ENCODE measurements around the gene DAAM2. TPM values are rescaled to one million over a fixed set of nuclear protein-coding genes. Genes with fewer than 3 reads are reported as not detected.

The DAAM2 gene
- total RNA-seq, 2 experiments from 2014 or later = 0.09 to 1.1 TPM

DNA sequence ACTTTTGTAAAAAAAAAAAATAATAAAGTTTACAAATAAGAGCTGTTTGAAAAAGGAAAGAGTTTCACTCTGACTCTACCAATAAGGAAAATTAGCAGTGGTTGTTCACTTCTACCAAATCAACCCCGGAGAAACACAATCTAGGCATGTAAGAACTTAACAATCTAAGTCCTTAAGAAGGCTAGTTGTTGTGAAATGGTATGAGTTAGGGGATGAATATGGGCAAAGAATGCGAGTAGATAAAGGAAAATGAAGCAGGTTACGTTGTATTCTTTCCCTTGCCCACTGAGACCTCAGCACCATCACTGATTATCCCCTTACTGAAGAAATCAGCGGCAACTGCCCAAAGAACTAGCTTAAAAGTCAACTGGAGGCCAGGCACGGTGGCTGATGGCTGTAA is 126.7 kb downstream of the DAAM2 start:
- ChIA-PET POLR2A (no interaction called here), CTCF (ENCODE audit: unreplicated experiment) (no interaction called here)
- no TSS peak for BruUV-seq (replicated peaks)
- Histone ChIP-seq H3K79me2 (ENCODE audit: insufficient read depth, low read depth, low read length) (no peaks in the 10 kb centered on the region), H2AFZ (ENCODE audit: low read length) (no peak overlapping the region), H3K9me3 (ENCODE audit: low read length) (no peaks in the 10 kb centered on the region), H3K9me2 (ENCODE audit: insufficient read depth, low read length) (no peaks in the 10 kb centered on the region), H3K4me2 (ENCODE audit: low read length) (no peak overlapping the region), H3K4me3 (ENCODE audit: low read depth, low read length, poor library complexity, severe bottlenecking) (no peak overlapping the region), H3K27ac (ENCODE audit: low read depth, low read length, poor library complexity, severe bottlenecking) (no peak overlapping the region), H3K4me1 (ENCODE audit: insufficient read depth, low read length, poor library complexity, severe bottlenecking) (no peaks in the 10 kb centered on the region), H4K20me1 (ENCODE audit: insufficient read depth, low read length) (no peaks in the 10 kb centered on the region), H3K36me3 (ENCODE audit: insufficient read depth, low read length) (no peaks in the 10 kb centered on the region)
- TF ChIP-seq, protein P1, sequence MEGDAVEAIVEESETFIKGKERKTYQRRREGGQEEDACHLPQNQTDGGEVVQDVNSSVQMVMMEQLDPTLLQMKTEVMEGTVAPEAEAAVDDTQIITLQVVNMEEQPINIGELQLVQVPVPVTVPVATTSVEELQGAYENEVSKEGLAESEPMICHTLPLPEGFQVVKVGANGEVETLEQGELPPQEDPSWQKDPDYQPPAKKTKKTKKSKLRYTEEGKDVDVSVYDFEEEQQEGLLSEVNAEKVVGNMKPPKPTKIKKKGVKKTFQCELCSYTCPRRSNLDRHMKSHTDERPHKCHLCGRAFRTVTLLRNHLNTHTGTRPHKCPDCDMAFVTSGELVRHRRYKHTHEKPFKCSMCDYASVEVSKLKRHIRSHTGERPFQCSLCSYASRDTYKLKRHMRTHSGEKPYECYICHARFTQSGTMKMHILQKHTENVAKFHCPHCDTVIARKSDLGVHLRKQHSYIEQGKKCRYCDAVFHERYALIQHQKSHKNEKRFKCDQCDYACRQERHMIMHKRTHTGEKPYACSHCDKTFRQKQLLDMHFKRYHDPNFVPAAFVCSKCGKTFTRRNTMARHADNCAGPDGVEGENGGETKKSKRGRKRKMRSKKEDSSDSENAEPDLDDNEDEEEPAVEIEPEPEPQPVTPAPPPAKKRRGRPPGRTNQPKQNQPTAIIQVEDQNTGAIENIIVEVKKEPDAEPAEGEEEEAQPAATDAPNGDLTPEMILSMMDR (conservative IDR thresholded peaks at IDR 0.05; ENCODE audit: low read length) = no peak
- no peak for TF ChIP-seq EZH2phosphoT487 (IDR thresholded peaks at IDR 0.05; ENCODE audit: borderline replicate concordance, low read depth, low read length)
- intact Hi-C loops (cut with micrococcal nuclease; ENCODE audit: unreplicated experiment) = no loop called here
- no peak for DNase-seq (ENCODE audit: low spot score)

DNA sequence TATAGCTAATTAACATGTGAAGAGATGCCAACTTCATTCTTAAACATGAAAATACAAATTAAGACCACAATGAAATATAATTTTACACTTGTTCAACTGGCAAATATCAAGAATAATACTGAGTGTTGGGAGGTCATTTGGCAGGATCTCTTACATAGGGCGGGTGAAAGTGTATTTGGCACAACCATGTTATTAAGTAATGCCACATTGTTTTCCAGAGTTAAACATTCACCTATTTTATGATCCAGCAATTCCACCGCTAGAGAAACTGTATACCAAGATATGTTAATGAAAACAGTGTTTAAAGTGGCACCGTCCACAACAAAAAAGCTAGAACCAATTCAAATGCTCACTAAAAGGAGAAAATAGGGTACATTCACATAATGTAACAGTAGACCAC is 128.0 kb downstream of the DAAM2 start:
- intact Hi-C loops (cut with micrococcal nuclease; ENCODE audit: unreplicated experiment) = no loop called here
- Histone ChIP-seq H4K20me1 (ENCODE audit: insufficient read depth, low read length) (no peaks in the 10 kb centered on the region), H3K79me2 (ENCODE audit: insufficient read depth, low read depth, low read length) (no peaks in the 10 kb centered on the region), H3K4me1 (ENCODE audit: insufficient read depth, low read length, poor library complexity, severe bottlenecking) (no peaks in the 10 kb centered on the region), H3K4me3 (ENCODE audit: low read depth, low read length, poor library complexity, severe bottlenecking) (no peak overlapping the region), H3K4me2 (ENCODE audit: low read length) (no peak overlapping the region), H3K27ac (ENCODE audit: low read depth, low read length, poor library complexity, severe bottlenecking) (no peak overlapping the region), H3K36me3 (ENCODE audit: insufficient read depth, low read length) (no peaks in the 10 kb centered on the region), H3K9me2 (ENCODE audit: insufficient read depth, low read length) (no peaks in the 10 kb centered on the region), H3K9me3 (ENCODE audit: low read length) (no peaks in the 10 kb centered on the region), H2AFZ (ENCODE audit: low read length) (no peak overlapping the region)
- TF ChIP-seq EZH2phosphoT487 (IDR thresholded peaks at IDR 0.05; ENCODE audit: borderline replicate concordance, low read depth, low read length) = no peak
- TF ChIP-seq, protein P1 (conservative IDR thresholded peaks at IDR 0.05; ENCODE audit: low read length) = no peak
- no peak for DNase-seq (ENCODE audit: low spot score)
- ChIA-PET CTCF (ENCODE audit: unreplicated experiment) (no interaction called here), POLR2A (no interaction called here)
- BruUV-seq (replicated peaks) = no TSS peak

DNA sequence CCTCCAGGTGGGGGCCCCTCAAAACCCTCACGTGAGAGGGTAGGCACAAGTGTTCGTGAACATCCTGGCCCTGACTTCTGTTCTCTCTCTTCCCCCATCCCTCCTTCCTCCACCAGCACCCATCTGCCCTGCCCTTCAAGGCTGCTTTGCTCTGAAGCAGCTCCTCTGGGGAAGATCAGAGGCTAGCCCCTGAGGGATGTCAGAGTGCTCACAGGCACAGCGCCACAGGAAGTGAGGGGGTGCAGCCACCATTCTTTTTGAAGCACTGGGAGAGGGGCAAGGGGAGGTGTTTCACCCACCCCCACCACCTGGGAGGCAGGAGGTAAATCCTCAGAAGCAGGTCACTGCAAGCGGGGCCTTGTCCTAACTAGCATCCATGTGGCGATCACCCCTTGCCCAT is 130.6 kb downstream of the DAAM2 start:
- H3K4me3 ChIP-seq (ENCODE audit: low read depth, low read length, poor library complexity, severe bottlenecking) = no peak overlapping the region
- no peak overlapping the region for H3K4me2 ChIP-seq (ENCODE audit: low read length)
- no peaks in the 10 kb centered on the region for H4K20me1 ChIP-seq (ENCODE audit: insufficient read depth, low read length)
- H3K27ac ChIP-seq (ENCODE audit: low read depth, low read length, poor library complexity, severe bottlenecking) = no peak overlapping the region
- no peaks in the 10 kb centered on the region for H3K4me1 ChIP-seq (ENCODE audit: insufficient read depth, low read length, poor library complexity, severe bottlenecking)
- H3K9me2 ChIP-seq (ENCODE audit: insufficient read depth, low read length) = no peaks in the 10 kb centered on the region
- H3K79me2 ChIP-seq (ENCODE audit: insufficient read depth, low read depth, low read length) = no peaks in the 10 kb centered on the region
- BruUV-seq (replicated peaks) = no TSS peak
- H3K9me3 ChIP-seq (ENCODE audit: low read length) = peaks cover 5% of the 10 kb centered on the region; the same call in 1 of the 2 replicates
- H2AFZ ChIP-seq (ENCODE audit: low read length) = no peak overlapping the region
- H3K36me3 ChIP-seq (ENCODE audit: insufficient read depth, low read length) = no peaks in the 10 kb centered on the region
- ChIA-PET POLR2A (no interaction called here), CTCF (ENCODE audit: unreplicated experiment) (no interaction called here)
- intact Hi-C loops (cut with micrococcal nuclease; ENCODE audit: unreplicated experiment) = no loop called here
- DNase-seq (ENCODE audit: low spot score) = no peak
- TF ChIP-seq, protein P1 (conservative IDR thresholded peaks at IDR 0.05; ENCODE audit: low read length) = no peak
- no peak for TF ChIP-seq EZH2phosphoT487 (IDR thresholded peaks at IDR 0.05; ENCODE audit: borderline replicate concordance, low read depth, low read length)

Measured in OCI-LY7 (cell line).